ENCODE results near the gene UPK2.

DNA sequence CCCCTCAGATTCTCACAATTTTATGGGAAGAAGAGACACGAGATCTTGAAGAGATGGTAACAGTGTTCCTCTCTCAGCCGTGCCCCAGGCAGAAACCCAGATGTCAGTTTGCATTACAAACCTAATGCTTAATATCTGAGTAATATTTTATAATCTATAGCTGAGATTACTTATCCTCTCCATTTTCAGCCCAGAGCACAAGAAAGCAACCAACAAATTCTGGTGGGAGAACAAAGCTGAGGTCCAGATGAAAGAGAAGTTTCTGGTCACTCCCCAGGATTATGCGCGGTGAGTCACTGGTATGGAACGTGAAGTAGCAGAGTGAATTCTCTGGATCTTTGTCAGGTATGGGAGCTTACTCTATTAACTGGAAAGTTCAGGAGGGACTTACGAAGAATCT, 42.7 kb downstream of the UPK2 start:
- no peak for TF ChIP-seq ZNF274 (CRISPR knock-in tag; IDR thresholded peaks at IDR 0.05)
- TF ChIP-seq, protein P1, sequence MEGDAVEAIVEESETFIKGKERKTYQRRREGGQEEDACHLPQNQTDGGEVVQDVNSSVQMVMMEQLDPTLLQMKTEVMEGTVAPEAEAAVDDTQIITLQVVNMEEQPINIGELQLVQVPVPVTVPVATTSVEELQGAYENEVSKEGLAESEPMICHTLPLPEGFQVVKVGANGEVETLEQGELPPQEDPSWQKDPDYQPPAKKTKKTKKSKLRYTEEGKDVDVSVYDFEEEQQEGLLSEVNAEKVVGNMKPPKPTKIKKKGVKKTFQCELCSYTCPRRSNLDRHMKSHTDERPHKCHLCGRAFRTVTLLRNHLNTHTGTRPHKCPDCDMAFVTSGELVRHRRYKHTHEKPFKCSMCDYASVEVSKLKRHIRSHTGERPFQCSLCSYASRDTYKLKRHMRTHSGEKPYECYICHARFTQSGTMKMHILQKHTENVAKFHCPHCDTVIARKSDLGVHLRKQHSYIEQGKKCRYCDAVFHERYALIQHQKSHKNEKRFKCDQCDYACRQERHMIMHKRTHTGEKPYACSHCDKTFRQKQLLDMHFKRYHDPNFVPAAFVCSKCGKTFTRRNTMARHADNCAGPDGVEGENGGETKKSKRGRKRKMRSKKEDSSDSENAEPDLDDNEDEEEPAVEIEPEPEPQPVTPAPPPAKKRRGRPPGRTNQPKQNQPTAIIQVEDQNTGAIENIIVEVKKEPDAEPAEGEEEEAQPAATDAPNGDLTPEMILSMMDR (CRISPR knock-in tag; IDR thresholded peaks at IDR 0.05) = no peak
- TF ChIP-seq, protein P2, sequence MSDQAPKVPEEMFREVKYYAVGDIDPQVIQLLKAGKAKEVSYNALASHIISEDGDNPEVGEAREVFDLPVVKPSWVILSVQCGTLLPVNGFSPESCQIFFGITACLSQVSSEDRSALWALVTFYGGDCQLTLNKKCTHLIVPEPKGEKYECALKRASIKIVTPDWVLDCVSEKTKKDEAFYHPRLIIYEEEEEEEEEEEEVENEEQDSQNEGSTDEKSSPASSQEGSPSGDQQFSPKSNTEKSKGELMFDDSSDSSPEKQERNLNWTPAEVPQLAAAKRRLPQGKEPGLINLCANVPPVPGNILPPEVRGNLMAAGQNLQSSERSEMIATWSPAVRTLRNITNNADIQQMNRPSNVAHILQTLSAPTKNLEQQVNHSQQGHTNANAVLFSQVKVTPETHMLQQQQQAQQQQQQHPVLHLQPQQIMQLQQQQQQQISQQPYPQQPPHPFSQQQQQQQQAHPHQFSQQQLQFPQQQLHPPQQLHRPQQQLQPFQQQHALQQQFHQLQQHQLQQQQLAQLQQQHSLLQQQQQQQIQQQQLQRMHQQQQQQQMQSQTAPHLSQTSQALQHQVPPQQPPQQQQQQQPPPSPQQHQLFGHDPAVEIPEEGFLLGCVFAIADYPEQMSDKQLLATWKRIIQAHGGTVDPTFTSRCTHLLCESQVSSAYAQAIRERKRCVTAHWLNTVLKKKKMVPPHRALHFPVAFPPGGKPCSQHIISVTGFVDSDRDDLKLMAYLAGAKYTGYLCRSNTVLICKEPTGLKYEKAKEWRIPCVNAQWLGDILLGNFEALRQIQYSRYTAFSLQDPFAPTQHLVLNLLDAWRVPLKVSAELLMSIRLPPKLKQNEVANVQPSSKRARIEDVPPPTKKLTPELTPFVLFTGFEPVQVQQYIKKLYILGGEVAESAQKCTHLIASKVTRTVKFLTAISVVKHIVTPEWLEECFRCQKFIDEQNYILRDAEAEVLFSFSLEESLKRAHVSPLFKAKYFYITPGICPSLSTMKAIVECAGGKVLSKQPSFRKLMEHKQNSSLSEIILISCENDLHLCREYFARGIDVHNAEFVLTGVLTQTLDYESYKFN (CRISPR knock-in tag; conservative IDR thresholded peaks at IDR 0.05) = no peak
- TF ChIP-seq ZNF124 (CRISPR knock-in tag; IDR thresholded peaks at IDR 0.05) = no peak
- TF ChIP-seq ZNF263 (CRISPR knock-in tag; IDR thresholded peaks at IDR 0.05) = no peak
- TF ChIP-seq SMC3 (IDR thresholded peaks at IDR 0.05; ENCODE audit: low read length) = no peak
- TF ChIP-seq NFE2L2 (IDR thresholded peaks at IDR 0.05; ENCODE audit: low read length) = no peak
- no peak for TF ChIP-seq POLR2AphosphoS5 (IDR thresholded peaks at IDR 0.05; ENCODE audit: low read depth, low read length)

Data from HepG2 (cell line).